Heart left ventricle (tissue), 16 donors: ENCODE measurements around the gene PRKAG2. TPM values are rescaled to one million over a fixed set of nuclear protein-coding genes. Genes with fewer than 3 reads are reported as not detected.

Experiments used
- ATAC-seq, 4 donors: fragments of 200-7000 bp; cut with Tn5 transposase; one replicate each; pipeline ENCODE4 v1.9.1; 2020 to 2022; ENCODE audit warnings: moderate library complexity in 4 of 4, mild to moderate bottlenecking in 3 of 4, moderate number of reproducible peaks in 1 of 4
- DNase-seq, 5 donors: peaks; one replicate each; pipeline ENCODE4 v3.0.0-alpha.2; 2020
- H3K27ac ChIP-seq, 12 donors: fragments of 200-600 bp; sonication (generic) in 4 of 12; one replicate each; pipeline versions ENCODE4 v1.5.0 to v1.8.0; 2016 to 2022; ENCODE audit warnings: mild to moderate bottlenecking in 2 of 12
- H3K27me3 ChIP-seq, 9 donors: fragments of 200-600 bp; sonication (generic) in 2 of 9; one replicate each; pipeline versions ENCODE4 v1.5.1 to v1.8.0; 2016 to 2022; ENCODE audit warnings: mild to moderate bottlenecking in 3 of 9
- H3K36me3 ChIP-seq, 9 donors: fragments of 200-600 bp; sonication (generic) in 2 of 9; one replicate each; pipeline versions ENCODE4 v1.5.0 to v1.8.0; 2018 to 2022; ENCODE audit warnings: mild to moderate bottlenecking in 2 of 9
- H3K4me1 ChIP-seq, 12 donors: fragments of 200-600 bp; sonication (generic) in 4 of 12; one replicate each; pipeline versions ENCODE4 v1.5.0 to v1.8.0; 2016 to 2022; ENCODE audit warnings: mild to moderate bottlenecking in 3 of 12
- H3K4me3 ChIP-seq, 12 donors: fragments of 200-600 bp; sonication (generic) in 4 of 12; one replicate each; pipeline versions ENCODE4 v1.5.0 to v1.8.0; 2017 to 2022; ENCODE audit warnings: mild to moderate bottlenecking in 9 of 12, moderate library complexity in 4 of 12
- H3K9me3 ChIP-seq, 12 donors: fragments of 200-600 bp; sonication (generic) in 4 of 12; one replicate each; pipeline versions ENCODE4 v1.5.0 to v1.8.0; 2016 to 2022; ENCODE audit warnings: mild to moderate bottlenecking in 1 of 12
- CTCF ChIP-seq, 12 donors: fragments of 200-600 bp; sonication (generic) in 4 of 12; IDR thresholded peaks; one replicate each; pipeline versions ENCODE4 v1.5.0 to v1.8.0; 2018 to 2022; ENCODE audit warnings: antibody characterized with exemption in 12 of 12, mild to moderate bottlenecking in 5 of 12
- POLR2A ChIP-seq, 2 donors: fragments of 450-650 bp; IDR thresholded peaks; one replicate each; pipeline ENCODE4 v1.6.1; 2017; ENCODE audit warnings: antibody characterized with exemption in 2 of 2, mild to moderate bottlenecking in 2 of 2, moderate library complexity in 2 of 2
- WGBS, 4 donors: extraction: QIAGEN DNeasy Blood & Tissue Kit in 2 of 4; methylation state at CpG; one replicate each; pipeline versions ENCODE4 v1.1.5 to v1.1.7; 2013 to 2018; 5-methylcytosine and 5-hydroxymethylcytosine counted together
- intact Hi-C, 10 donors: fragments of 100-400 bp; cut with DNase I; formaldehyde crosslinking; loops; one replicate each; pipeline versions ENCODE4 v1.11.1 to v1.14.2; 2022
- polyA plus RNA-seq, 2 donors: library from polyadenylated mRNA; stranded (reverse); fragments of 200-250 nt; gene quantifications; one replicate each; pipeline ENCODE4 v1.2.3, GENCODE V29; 2013
- total RNA-seq, 9 donors: library from RNA; depleted of rRNA in 2 of 9; stranded (reverse); fragments of >200 nt in 2 of 9; fragmentation: NEBNext Ultra II Directional in 3 of 9; extraction: Animal tissue kit (Norgen Biotek cat#: 25700) in 3 of 9; gene quantifications; one replicate each; pipeline versions ENCODE4 v1.1.0 to v1.2.4, GENCODE V29; 2016 to 2023
- donor health status: ischemic (EF 13 %, LVEDD 7.1; RV severe dilation, severe dysfunction).
- donor health status: healthy with polysubstance abuse.
- donor health status: DM: no; HTN: yes; CAD: no.
- donor health status: DM: no; HTN: no; CAD: no.
- donor health status: ischemic (EF 25% LVEDD 6.9; RV normal size, moderate dysfunction).
- donor health status: ischemic (EF 25% LVEDD 5.7; RV mildly dilated, moderate dysfunction).
- donor health status: healthy.
- donor health status: DM: yes; HTN: yes; CAD: no.
- donor health status: ischemic (EF 35%, LVEDD 5.7; RV mildly dilated, moderate dysfunction).
- donor health status: nonischemic (EF 11% LVEDD 7.7; RV severe dilation, severe dysfunction).
- donor health status: DM: yes; HTN: yes; CAD: no.
- donor health status: PGD.
- donor health status: ischemic (EF 29% LVEDD 5.4; RV normal size, mild dysfunction).
- donor health status: nonischemic (EF 23%, LVEDD 6.1; RV moderate dilation, normal function).

Gene PRKAG2
- total and polyA plus RNA-seq, 11 donors, result 50.2 to 179 (median 108) TPM

GRCh38 chr7:151769188-151769821 is 107.6 kb downstream of the PRKAG2 start:
- ATAC-seq, result no peak
- intact Hi-C loops, result no loop called here
- peak overlapping the region in 1 of 12 donors; percentile 62 for H3K27ac ChIP-seq
- no peaks in the 10 kb centered on the region for H3K4me1 ChIP-seq
- no peaks in the 10 kb centered on the region for H3K9me3 ChIP-seq
- H3K4me3 ChIP-seq, result no peak overlapping the region
- 86 to 91% (median 90%) methylated on average over 11 of the region's 11 CpGs for WGBS, 4 donors
- peak in 1 of 5 donors; percentile 13 for DNase-seq
- no peaks in the 10 kb centered on the region for H3K36me3 ChIP-seq
- no peak for TF ChIP-seq POLR2A (IDR thresholded peaks at IDR 0.05)
- TF ChIP-seq CTCF (IDR thresholded peaks at IDR 0.05), result no peak
- H3K27me3 ChIP-seq, result no peaks in the 10 kb centered on the region

- no peak for DNase-seq
- WGBS, 4 donors, result 90 to 96% (median 93%) methylated on average over 2 of the region's 2 CpGs; no CpG with 5 or more reads in 1 of the 4 donors
Observed at GRCh38 chr7:151768805-151769187, 108.1 kb downstream of the PRKAG2 start.

GRCh38 chr7:151767557-151767956 is 109.4 kb downstream of the PRKAG2 start:
- no peak overlapping the region for H3K4me3 ChIP-seq
- DNase-seq (no peak), ATAC-seq (no peak)
- no peaks in the 10 kb centered on the region for H3K36me3 ChIP-seq
- H3K27me3 ChIP-seq, result no peaks in the 10 kb centered on the region
- TF ChIP-seq POLR2A (IDR thresholded peaks at IDR 0.05) (no peak), CTCF (IDR thresholded peaks at IDR 0.05) (no peak)
- no peak overlapping the region for H3K27ac ChIP-seq
- WGBS, 4 donors, result 93 to 98% (median 97%) methylated on average over 4 of the region's 4 CpGs
- H3K4me1 ChIP-seq, result peaks cover 0 to 3% (median 0%) of the 10 kb centered on the region in 12 donors
- intact Hi-C loops, result no loop called here
- H3K9me3 ChIP-seq, result no peaks in the 10 kb centered on the region

More at GRCh38 chr7:151768805-151769187, 108.1 kb downstream of the PRKAG2 start:
- Histone ChIP-seq H3K27ac (peak overlapping the region in 1 of 12 donors; percentile 62), H3K4me3 (no peak overlapping the region), H3K4me1 (no peaks in the 10 kb centered on the region), H3K36me3 (no peaks in the 10 kb centered on the region), H3K9me3 (no peaks in the 10 kb centered on the region), H3K27me3 (no peaks in the 10 kb centered on the region)
- TF ChIP-seq POLR2A (IDR thresholded peaks at IDR 0.05) (no peak), CTCF (IDR thresholded peaks at IDR 0.05) (no peak)
- intact Hi-C loops, result no loop called here
- no peak for ATAC-seq

- H3K27me3 ChIP-seq, result no peaks in the 10 kb centered on the region
- no peak overlapping the region for H3K27ac ChIP-seq
- DNase-seq, result no peak
- no peaks in the 10 kb centered on the region for H3K9me3 ChIP-seq
- ATAC-seq, result peak in 1 of 4 donors; percentile 28
- no peaks in the 10 kb centered on the region for H3K36me3 ChIP-seq
- H3K4me3 ChIP-seq, result no peak overlapping the region
- intact Hi-C loops, result loop anchor here in 3 of 10 donors (5.0 kb wide), 3 partner anchors 192 to 392 kb away; no protein-coding TSS in a partner anchor
- no peak for TF ChIP-seq POLR2A (IDR thresholded peaks at IDR 0.05)
- no peak for TF ChIP-seq CTCF (IDR thresholded peaks at IDR 0.05)
- peaks cover 0 to 3% (median 0%) of the 10 kb centered on the region in 12 donors for H3K4me1 ChIP-seq
- 78 to 89% (median 84%) methylated on average over 12 to 13 of the region's 13 CpGs for WGBS, 4 donors
Observed at GRCh38 chr7:151764056-151764920, 112.6 kb downstream of the PRKAG2 start.
